ENCODE data around the gene MEPE.

MEPE gene

DNA sequence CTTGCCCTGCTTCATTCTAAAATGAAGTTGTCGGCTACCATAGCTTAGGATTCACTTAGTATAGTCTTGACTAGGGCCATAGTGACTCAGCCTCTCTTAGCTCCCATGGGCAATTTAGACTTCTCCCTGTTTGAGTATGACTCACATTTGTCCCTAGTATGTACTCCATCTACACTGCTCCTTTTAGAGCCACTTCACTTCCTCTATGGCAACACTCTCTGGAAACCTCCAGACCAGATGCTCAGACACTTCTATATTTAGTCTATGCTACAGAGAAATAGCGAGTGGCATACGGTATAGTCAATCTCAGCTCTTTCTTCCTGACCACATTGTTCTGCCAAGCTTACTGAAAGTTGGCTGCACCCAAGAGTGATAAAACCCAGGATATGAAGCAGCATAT lies 11.2 kb downstream of the MEPE start:
- DNase-seq = no peak

DNA sequence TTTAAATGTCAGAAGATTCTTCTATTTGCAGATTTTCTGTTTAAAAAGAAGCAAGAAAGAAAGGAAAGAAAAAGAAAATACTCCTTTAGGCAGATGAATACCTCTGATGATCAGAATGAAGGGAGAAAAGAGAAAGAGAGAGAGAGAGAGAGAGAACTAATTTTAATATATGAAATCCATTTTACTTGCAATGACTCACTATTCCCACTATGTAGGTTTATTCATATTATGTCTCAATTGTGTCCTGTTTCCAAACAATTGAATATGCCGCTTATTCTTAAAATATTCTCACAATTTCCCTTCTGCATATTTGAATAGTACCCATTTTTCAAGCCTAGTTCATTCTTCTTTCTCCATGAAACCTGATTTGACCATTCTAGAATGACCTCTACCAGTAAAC lies 11.7 kb downstream of the MEPE start:
- DNase-seq = no peak

DNA sequence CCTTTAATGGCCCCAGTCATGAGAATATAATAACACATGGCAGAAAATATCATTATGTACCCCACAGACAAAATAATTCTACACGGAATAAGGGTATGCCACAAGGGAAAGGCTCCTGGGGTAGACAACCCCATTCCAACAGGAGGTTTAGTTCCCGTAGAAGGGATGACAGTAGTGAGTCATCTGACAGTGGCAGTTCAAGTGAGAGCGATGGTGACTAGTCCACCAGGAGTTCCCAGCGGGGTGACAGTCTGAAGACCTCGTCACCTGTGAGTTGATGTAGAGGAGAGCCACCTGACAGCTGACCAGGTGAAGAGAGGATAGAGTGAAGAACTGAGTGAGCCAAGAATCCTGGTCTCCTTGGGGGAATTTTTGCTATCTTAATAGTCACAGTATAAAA lies 13.5 kb downstream of the MEPE start:
- no peak for DNase-seq

DNA sequence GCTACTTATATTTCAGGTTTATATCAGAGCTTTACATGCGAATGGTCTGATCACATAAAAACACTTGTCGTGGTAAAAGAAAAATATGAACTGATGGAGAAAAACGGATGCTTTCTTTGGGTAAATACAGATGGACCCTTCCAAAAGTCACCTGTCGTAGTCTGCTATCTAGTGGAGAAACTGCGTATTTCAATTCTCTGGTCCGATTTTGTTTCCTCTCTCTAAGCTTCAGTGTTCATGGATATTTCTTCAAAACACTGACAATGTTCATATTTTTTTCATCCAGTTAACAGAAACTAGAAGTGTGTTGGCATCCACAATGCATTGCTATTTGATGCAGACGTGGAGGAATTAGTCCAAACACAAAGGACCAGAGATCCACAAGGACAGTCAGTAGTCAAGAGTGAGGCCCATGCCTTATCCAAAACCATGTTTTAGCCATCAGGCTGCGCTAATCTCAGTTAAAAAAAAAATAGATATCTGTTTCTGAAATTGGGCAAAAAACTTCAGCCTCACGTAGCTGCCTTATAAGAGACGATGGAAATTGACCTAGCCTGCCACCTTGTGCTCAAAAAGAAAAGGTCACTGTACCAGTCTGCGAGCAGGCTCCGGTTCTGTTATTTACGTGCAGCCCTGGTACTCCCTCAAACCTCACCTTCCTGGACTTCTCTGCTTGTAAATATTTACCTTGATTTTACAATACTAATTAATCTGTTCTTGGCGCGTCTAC lies 16.0 kb downstream of the MEPE start:
- DNase-seq = no peak

DNA sequence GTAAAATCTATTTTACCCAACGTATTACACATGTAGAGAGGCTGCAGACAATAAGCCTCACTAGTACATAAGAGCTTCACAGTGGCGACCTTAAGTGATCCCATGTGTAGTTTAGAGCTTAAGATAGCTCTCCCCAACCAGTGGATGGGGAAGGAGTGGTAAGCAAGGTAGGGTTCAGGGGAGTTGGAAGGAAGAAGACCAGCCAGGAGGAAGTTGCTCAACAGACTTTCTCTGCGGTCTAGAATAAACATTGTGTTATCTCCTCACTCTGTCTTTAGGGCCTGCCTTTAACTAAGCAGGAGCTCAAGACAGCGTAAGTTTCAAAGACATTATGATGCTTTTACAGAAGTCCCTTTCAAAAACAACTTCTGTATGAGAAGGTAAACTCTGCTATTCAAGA lies 16.8 kb downstream of the MEPE start:
- no peak for DNase-seq

DNA sequence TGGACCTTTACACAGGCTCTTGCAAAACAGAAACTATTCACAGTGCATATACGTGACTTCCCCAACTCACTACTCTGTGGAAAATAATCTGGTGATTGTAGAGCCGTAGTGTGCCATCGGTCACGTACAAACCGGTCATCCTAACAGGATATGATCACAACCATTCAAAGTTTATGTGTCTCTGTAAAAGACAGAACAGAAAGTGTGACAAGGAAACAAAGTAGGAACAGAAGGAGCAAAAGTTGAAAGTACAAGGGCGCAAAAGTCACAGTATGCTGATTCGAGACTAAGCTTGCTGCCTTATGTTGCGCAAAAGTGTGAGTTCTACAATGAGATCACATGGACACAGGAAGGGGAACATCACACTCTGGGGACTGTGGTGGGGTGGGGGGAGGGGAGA lies 18.6 kb downstream of the MEPE start:
- no peak for DNase-seq

DNA sequence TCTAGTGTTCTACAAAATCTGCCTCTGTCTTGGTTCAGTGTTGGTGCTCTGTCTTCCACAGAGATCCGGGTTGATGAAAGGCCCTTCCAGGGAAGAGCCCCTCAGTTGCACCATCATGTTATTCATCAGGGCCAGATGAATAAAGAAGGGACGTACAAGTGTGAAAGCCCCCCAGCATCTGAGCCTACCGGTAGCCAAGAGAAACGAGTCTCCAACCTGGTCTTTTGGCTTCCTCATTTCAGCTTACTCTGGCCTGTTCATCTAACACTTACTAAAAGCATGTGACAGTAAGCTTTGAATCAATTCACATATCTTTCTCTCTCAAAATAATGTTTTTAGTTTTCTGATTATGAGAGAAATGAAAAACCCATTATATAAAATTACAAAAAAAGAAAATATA lies 19.2 kb downstream of the MEPE start:
- no peak for DNase-seq

DNA sequence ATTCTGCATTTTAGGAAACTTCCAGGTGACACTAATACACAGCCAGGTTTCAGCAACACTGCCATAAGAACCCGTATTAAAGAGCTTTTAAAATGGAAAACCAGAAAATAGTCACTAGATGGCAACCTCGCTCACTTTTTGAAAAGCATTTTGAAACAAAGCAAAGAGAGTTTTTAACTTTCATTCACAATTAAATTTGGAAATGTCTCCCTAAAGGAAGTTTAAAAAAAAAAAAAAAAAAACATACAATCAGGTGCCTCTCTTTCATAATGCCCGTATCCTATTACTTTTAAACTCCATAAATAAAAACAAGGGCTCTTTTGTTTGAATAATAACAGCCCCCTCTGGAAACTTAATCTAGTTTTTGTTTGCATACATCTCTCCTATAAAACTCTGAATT lies 20.3 kb downstream of the MEPE start:
- DNase-seq = peak; percentile 1

DNA sequence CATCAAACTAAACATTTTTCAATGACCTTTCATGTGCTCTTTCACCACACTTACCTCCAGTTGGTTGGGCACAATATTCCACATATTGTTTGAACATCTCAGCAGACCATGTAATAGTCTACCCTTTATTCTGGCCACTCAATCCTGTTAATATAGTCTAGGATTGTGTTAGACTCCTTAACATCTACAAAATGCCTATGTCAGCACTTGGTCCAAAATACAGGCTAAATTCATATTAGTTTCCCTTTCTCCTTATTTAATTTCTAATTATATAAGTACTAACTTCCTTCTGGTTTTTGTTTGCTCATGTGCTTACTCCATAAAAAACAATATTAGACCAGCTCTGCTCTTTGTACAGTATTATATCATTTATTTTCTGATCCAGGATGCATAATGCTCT lies 21.1 kb downstream of the MEPE start:
- no peak for DNase-seq

DNA sequence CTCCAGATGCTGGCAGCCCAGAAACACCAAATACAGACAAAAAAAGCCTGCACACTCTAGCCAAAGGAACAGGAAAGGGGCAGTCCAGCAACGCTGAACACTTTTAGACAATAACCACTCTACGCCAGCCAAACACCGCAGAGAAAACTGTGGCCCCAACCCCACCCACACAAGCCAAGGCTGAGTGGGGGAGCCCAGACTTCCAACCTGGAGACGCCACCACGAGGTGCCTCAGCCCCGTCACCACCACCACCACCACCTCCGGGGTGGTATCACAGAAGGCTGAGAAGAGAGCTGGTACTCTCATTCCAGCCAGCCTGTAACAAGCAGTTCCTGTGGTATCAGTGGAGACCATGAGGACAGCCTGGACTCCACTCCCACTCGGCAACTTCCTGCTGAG lies 22.8 kb downstream of the MEPE start:
- DNase-seq = no peak

DNA sequence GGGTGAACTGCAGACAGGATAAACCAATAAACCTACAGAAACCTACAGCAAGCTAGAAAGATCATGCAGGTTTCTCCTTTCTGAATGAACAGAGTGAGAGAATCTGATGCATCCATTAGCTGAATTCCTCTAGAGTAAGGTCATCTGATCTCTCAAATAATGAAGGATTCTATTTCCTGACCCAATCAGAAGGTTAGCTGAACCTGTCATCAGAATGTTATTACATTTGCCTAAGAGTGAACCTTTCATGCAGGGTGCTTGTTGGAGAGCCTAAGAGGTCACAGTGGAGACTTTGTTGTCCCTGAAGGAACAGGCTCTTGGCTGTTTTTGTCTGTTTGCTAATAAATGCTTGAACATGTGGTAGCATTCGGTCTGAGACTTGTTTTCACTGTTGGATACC lies 24.0 kb downstream of the MEPE start:
- no peak for DNase-seq

DNA sequence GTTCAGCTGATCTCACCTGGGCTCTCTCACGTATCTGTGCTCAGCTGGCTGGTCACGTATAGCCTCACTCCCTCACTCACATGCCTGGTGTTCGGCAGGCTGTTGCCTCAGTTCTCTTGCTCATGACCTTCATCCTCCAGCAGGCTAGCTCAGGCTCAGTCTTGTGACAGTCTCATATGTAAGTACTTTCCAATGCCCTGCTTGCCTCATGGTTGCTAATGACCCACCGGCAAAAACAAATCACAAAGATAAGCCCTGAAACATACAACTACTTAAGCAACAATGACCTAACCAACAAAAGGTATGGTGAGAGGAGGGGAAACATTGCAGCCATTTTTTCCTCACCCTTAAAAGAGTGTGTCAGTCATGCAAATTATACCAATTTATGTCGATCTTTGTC lies 25.0 kb downstream of the MEPE start:
- DNase-seq = no peak

DNA sequence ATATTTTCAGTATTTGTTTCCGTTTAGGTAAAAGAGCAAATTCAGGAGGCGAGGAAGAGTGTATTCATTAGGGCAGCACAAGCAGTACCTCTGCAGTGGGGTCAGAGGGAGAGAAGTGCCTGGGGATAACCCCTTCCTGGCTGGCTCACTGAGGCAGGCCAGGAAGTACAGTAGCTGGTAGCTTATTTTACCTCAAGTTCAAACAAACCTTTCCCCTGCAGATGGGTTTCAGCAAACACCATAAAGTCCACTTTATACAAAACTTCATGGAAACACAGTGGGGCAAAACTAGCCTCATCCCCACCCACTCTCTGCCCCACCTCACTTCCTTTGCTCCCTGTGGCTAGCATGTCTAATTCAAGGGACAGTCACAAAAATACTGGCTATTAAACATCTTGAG lies 29.5 kb downstream of the MEPE start:
- DNase-seq = no peak

DNA sequence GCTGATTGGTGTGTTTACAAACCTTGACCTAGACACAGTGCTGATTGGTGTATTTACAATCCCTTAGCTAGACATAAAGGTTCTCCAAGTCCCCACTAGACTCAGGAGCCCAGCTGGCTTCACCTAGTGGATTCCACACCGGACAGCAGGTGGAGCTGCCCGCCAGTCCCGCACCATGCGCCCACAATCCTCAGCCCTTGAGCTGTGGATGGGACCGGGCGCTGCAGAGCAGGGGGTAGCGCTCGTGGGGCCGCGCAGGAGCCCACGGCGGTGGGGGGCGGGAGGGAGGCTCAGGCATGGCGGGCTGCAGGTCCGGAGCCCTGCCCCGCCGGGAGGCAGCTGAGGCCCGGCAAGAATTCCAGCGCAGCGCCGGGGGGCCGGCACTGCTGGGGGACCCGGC lies 30.7 kb downstream of the MEPE start:
- DNase-seq = no peak

DNA sequence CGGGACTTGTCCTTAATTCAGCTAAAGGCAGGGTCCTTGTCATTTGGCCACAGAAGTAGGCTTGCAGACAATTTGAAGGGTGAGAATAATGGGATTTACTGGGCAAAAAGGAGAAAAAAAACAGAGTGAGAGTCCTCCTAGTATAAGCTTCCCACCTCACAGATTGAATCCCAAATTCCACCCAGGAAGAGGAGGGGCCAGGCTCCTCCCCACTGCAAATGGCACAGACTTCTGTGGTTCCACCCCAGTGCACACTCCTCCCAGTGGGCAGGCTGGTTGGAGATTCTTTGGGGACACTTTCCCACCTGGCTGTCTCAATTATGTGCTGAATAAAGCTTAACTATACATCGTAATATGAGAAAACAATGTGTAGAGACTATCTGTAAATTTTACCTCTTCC lies 31.6 kb downstream of the MEPE start:
- DNase-seq = no peak

DNA sequence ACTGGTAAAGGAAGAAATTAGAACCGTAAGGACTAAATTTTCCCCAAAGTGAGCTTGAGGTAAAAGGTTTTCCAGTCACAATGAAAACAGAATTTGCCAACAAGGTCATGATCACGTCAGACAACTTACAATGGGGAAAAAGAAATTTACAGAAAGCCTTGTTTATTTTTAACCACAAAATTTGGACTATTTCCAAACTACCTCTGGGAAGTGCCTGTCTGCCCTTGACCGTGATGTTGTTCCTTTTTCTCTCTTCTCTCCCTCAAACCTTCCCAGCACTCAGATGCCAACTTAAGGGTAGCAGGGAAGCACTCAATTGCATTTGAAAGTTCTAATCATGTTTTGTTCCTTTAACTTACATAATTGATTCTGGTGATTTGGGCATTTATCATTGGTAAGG lies 32.5 kb downstream of the MEPE start:
- no peak for DNase-seq

DNA sequence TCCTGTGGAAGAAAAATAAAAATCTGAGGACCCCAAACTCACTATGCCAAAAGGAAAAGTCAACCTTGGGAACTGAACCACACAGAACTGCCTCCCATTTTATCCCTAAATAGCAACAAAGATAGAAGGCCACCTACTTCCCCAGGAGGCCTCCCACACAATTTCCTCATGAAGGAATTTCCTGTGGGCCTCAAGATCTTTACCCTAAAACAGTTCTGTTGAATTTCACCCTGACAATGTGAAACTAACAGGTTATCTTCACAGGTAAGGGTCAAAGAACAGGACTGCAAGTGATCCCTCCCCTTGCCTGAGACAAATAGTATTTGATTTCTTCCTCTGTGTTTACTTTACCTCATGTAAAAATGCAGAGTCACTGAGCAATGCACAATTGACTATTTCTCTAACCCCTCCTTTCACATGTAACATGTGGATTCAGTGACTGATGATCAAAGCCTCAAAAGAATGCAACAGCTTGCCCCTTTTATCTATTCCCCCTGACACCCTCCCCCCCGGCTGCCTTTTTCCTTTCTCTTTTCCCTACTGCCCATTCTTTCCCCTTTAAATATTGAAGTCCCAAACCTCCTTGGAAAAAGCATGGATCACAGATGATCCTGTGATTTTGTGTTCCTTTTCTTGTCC lies 33.3 kb downstream of the MEPE start:
- no peak for DNase-seq

DNA sequence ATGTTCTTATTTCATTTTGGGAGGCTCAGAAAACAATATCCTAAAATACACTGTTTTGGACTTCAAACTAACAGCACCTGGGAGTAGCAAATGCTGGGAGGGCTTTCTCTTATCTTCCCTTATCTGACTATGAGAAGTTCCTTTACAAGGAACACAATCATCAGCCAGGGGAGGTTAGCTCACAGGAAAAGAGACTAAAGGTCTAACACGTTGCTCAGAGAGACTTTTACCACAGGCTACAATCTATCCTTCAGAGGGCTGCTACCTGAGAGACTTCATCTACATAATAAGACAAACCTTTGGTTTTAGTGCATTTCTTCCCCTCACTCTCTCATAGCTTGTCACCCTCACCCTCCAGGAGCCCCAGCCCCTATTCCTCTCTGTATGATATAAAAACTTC lies 35.8 kb downstream of the MEPE start:
- DNase-seq = no peak

DNA sequence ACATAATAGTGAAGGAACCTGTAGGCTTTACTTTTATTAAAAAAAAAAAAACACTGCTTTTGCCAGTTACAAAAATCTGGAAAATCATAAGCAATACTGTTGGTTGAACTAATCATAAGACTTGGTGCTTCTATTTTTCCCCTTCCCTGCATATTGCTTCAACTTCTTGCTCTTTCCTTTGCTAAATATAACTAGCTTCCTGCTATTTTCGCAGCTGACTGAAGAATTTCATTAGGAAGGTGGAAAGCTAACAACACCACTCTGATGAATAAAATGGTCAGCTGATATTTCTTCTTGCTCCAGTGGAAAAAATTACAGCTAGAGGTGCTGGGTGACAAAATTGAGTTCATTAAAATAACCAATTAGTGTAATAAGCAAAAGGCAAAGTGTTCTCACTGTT lies 39.3 kb downstream of the MEPE start:
- no peak for DNase-seq

DNA sequence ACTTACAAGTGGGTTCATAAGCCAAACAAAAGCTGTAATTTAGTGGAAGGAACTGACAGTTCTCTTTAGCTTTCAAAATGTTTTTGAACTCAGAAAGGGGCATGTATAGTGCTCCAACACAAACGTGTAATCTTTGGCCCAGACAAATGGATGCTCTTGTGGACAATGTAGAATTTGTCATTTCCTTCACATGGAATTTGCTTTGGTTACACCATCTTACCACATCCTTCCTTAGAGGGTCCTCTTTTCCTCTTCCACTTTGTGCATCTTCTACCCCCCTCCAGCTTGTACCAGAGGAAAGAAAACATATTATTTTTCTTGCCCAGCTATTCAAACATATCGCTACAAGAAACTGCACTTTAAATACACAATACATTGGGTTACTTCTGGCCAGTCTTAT lies 42.4 kb downstream of the MEPE start:
- DNase-seq = no peak

DNA sequence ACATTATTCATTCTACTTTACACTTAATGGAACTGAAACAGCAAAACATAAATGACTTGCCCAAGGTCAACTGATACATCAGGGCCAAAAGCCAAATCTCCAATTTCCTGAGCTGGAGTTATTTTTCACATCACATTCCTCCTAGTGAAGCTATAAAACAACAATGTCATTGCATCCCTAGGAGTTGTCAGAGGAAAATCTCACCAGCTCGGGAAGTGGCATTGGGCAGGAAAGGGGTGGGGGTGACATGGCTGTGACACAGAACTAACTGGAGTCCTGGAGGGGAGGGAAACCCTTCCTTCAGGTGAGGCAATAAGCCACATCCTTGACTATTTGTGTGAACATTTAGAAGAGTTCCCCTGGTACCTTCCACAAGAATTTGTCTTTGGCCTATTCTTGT lies 47.3 kb downstream of the MEPE start:
- DNase-seq = no peak

DNA sequence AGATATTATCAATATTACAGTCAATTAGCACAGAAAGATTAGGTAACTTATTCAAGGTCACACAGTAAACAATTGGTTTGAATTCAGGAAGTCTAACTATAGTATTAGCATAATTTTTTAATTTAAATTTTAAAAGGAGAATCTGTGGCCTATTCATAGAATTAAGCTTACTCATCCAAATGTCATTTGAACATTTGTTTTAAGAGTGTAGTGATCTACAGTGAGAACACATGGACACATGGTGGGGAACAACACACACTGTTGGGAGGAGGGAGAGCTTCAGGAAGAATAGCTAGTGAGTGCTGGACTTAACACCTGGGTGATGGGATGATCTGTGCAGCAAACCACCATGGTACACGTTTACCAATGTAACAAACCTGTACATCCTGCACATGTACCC lies 48.3 kb downstream of the MEPE start:
- no peak for DNase-seq

DNA sequence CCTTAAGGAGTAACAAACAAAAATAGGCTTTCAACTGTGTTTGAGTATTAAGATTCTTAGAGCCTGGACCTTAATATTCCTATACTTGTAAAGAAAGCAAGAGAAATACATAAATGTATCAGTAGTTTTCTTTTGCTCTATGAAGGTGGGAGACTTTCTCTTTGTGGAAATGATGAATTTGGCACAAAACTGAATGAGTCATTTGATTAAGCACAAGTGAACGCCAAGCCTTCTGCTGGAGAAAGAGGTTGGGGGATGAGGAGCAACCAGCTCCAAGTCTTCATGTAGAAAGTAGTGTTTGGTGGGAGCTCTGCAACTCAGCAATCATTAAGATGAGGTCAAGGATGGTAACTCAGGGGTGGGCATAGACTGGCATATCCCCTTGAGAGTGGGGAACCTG lies 49.6 kb downstream of the MEPE start:
- no peak for DNase-seq

DNA sequence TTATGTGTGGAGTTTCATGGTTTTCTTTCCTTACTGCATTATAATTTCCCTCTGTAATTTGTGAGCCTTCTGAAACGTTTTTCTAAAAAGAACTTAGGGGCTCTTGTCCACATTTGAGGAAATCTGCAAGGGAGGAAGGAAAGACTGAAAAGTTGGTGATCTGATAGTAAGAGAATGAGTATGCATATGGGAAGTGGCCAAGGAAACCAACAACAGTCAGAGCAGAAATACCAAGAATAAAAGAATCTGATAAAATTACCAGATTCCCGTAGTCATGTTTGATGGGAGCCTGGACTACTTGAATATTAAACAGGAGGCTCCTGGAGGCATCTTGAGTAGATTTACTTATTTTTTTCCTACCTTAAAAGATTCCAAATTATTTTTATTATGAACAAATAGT lies 50.1 kb downstream of the MEPE start:
- no peak for DNase-seq

DNA sequence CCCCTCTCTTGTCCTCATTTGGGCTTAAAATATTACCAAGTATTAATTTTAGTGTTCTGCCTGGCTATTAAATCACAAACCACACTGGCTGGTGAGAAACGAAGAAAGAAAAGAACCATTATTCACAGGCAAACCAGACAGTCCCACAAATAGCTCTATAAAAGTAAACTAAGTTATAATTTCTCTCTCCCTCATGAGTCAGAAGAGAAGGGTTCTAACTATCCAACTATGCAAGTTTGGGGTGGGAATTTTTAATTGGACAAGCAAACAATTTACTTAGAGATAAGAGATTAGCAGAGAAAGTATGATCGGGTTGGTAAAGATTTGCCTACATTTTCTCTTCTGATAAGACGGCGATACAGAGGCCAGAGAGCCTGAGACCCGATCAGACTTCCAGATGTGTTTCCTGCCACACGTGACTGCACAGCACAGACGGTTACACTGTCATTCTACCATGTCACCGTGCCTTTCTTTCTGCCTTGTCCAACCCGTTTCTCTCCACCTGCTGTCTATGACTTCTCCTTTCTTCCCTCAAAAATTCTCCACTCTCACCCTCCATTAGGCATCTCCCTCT lies 52.3 kb downstream of the MEPE start:
- DNase-seq = no peak
